ENCODE results near the gene COTL1. TPM values are rescaled to one million over a fixed set of nuclear protein-coding genes. Genes with fewer than 3 reads are reported as not detected.

Gene COTL1
- total RNA-seq, 2 experiments from 2014 or later = 664 to 677 TPM

- Mint-ChIP-seq H3K27ac (peak overlapping the region; percentile 81), H3K4me1 (ENCODE audit: low read depth) (peaks cover 95% of the 10 kb centered on the region), H3K9me3 (peaks cover 10% of the 10 kb centered on the region), H3K4me3 (no peak overlapping the region), H3K27me3 (no peaks in the 10 kb centered on the region), H3K36me3 (ENCODE audit: low read depth) (peaks cover 93% of the 10 kb centered on the region)
- TF ChIP-seq CTCF (IDR thresholded peaks at IDR 0.05) = no peak
- no peak for ATAC-seq
- no peak for DNase-seq
- intact Hi-C loops (cut with micrococcal nuclease) = no loop called here
- POLR2A ChIA-PET = interaction anchor here (0.7 to 9.5 kb wide), 2 partner anchors 9 to 33 kb away, joined by 3 to 94 read pairs; no protein-coding TSS in a partner anchor
- CTCF ChIA-PET = interaction anchor here (1.1 to 2.5 kb wide), 4 partner anchors 10 to 105 kb away, joined by 3 to 9 read pairs (median 7); no protein-coding TSS in a partner anchor
Measured at GRCh38 chr16:84610376-84610775, 7.5 kb downstream of the COTL1 start.

- Mint-ChIP-seq H3K27me3 (no peaks in the 10 kb centered on the region), H3K4me3 (peak overlapping the region; percentile 31), H3K9me3 (peaks cover 11% of the 10 kb centered on the region), H3K36me3 (ENCODE audit: low read depth) (peaks cover 91% of the 10 kb centered on the region), H3K4me1 (ENCODE audit: low read depth) (peaks cover 94% of the 10 kb centered on the region), H3K27ac (peak overlapping the region; percentile 81)
- DNase-seq = peak; percentile 28
- intact Hi-C loops (cut with micrococcal nuclease) = no loop called here
- CTCF ChIA-PET = interaction anchor here (1.1 to 2.5 kb wide), 5 partner anchors 10 to 104 kb away, joined by 3 to 9 read pairs (median 5); no protein-coding TSS in a partner anchor
- no peak for TF ChIP-seq CTCF (IDR thresholded peaks at IDR 0.05)
- POLR2A ChIA-PET = interaction anchor here (0.7 to 9.5 kb wide), 4 partner anchors 8 to 103 kb away, joined by 3 to 94 read pairs (median 4); partner anchors contain the start of gene COTL1
- peak; percentile 14 for ATAC-seq
Measured at GRCh38 chr16:84609563-84610177, 8.2 kb downstream of the COTL1 start.

GRCh38 chr16:84608282-84608681 is 9.6 kb downstream of the COTL1 start:
- DNase-seq (peak; percentile 62), ATAC-seq (peak; percentile 33)
- Mint-ChIP-seq H3K27ac (peak overlapping the region; percentile 81), H3K4me1 (ENCODE audit: low read depth) (peaks cover 90% of the 10 kb centered on the region), H3K27me3 (no peaks in the 10 kb centered on the region), H3K9me3 (peaks cover 11% of the 10 kb centered on the region), H3K36me3 (ENCODE audit: low read depth) (peaks cover 85% of the 10 kb centered on the region), H3K4me3 (peak overlapping the region; percentile 43)
- intact Hi-C loops (cut with micrococcal nuclease) = no loop called here
- CTCF ChIA-PET = interaction anchor here (1.0 to 4.4 kb wide), 7 partner anchors 8 to 100 kb away, joined by 3 to 24 read pairs (median 3); no protein-coding TSS in a partner anchor
- POLR2A ChIA-PET = interaction anchor here (0.9 to 2.0 kb wide), 7 partner anchors 8 to 102 kb away, joined by 3 to 7 read pairs (median 4); partner anchors contain the start of gene COTL1
- no peak for TF ChIP-seq CTCF (IDR thresholded peaks at IDR 0.05)

GRCh38 chr16:84607694-84608093 is 10.2 kb downstream of the COTL1 start:
- ChIA-PET CTCF (interaction anchor here (1.2 to 4.4 kb wide), 6 partner anchors 8 to 97 kb away, joined by 3 to 24 read pairs (median 4); no protein-coding TSS in a partner anchor), POLR2A (interaction anchor here (0.8 to 2.0 kb wide), 6 partner anchors 9 to 391 kb away, joined by 3 to 7 read pairs (median 4); no protein-coding TSS in a partner anchor)
- no peak for TF ChIP-seq CTCF (IDR thresholded peaks at IDR 0.05)
- peaks cover 11% of the 10 kb centered on the region for H3K9me3 Mint-ChIP-seq
- peak overlapping the region; percentile 81 for H3K27ac Mint-ChIP-seq
- peaks cover 88% of the 10 kb centered on the region for H3K36me3 Mint-ChIP-seq (ENCODE audit: low read depth)
- peaks cover 92% of the 10 kb centered on the region for H3K4me1 Mint-ChIP-seq (ENCODE audit: low read depth)
- no peaks in the 10 kb centered on the region for H3K27me3 Mint-ChIP-seq
- H3K4me3 Mint-ChIP-seq = peak overlapping the region; percentile 43
- peak; percentile 17 for ATAC-seq
- no peak for DNase-seq
- intact Hi-C loops (cut with micrococcal nuclease) = no loop called here

GRCh38 chr16:84607061-84607460 is 10.8 kb downstream of the COTL1 start:
- peaks cover 95% of the 10 kb centered on the region for H3K4me1 Mint-ChIP-seq (ENCODE audit: low read depth)
- ChIA-PET CTCF (interaction anchor here (0.7 to 4.4 kb wide), 4 partner anchors 15 to 120 kb away, joined by 3 to 24 read pairs (median 6); no protein-coding TSS in a partner anchor), POLR2A (interaction anchor here (0.6 to 1.7 kb wide), 6 partner anchors 9 to 392 kb away, joined by 3 to 7 read pairs (median 4); no protein-coding TSS in a partner anchor)
- H3K27ac Mint-ChIP-seq = peak overlapping the region; percentile 81
- intact Hi-C loops (cut with micrococcal nuclease) = no loop called here
- DNase-seq = no peak
- ATAC-seq = no peak
- TF ChIP-seq CTCF (IDR thresholded peaks at IDR 0.05) = no peak
- no peaks in the 10 kb centered on the region for H3K27me3 Mint-ChIP-seq
- H3K4me3 Mint-ChIP-seq = no peak overlapping the region
- H3K36me3 Mint-ChIP-seq (ENCODE audit: low read depth) = peaks cover 84% of the 10 kb centered on the region
- peaks cover 11% of the 10 kb centered on the region for H3K9me3 Mint-ChIP-seq
